HEK293 (cell line): ENCODE data around the gene CRY1.

Source experiments
- BCL11B ChIP-seq: fragments of 450-650 bp; formaldehyde crosslinking; IDR thresholded peaks from 2 replicates; pipeline ENCODE4 v1.5.1; 2016; ENCODE audit warnings: low read depth, missing biosample characterization, missing genetic modification characterization
- GLIS2 ChIP-seq: fragments of 450-650 bp; formaldehyde crosslinking; IDR thresholded peaks from 2 replicates; pipeline ENCODE4 v1.5.1; 2016; ENCODE audit warnings: missing biosample characterization, missing genetic modification characterization
- KLF7 ChIP-seq: fragments of 450-650 bp; formaldehyde crosslinking; IDR thresholded peaks from 2 replicates; pipeline ENCODE4 v1.5.1; 2016; ENCODE audit warnings: missing biosample characterization, missing genetic modification characterization, borderline replicate concordance
- REST ChIP-seq: fragments of 450-650 bp; formaldehyde crosslinking; IDR thresholded peaks from 2 replicates; pipeline ENCODE4 v1.5.1; 2016; ENCODE audit warnings: missing biosample characterization, missing genetic modification characterization
- SCRT1 ChIP-seq: fragments of 450-650 bp; formaldehyde crosslinking; IDR thresholded peaks from 2 replicates; pipeline ENCODE4 v1.5.1; 2016; ENCODE audit warnings: missing biosample characterization, missing genetic modification characterization, borderline replicate concordance
- SP2 ChIP-seq: fragments of 450-650 bp; formaldehyde crosslinking; IDR thresholded peaks from 2 replicates; pipeline ENCODE4 v1.5.1; 2016; ENCODE audit warnings: missing biosample characterization, missing genetic modification characterization
- YY2 ChIP-seq: fragments of 450-650 bp; formaldehyde crosslinking; IDR thresholded peaks from 2 replicates; pipeline ENCODE4 v1.5.1; 2016; ENCODE audit warnings: missing biosample characterization, missing genetic modification characterization
- ZBTB21 ChIP-seq: fragments of 450-650 bp; formaldehyde crosslinking; IDR thresholded peaks from 2 replicates; pipeline ENCODE4 v1.5.1; 2017; ENCODE audit warnings: missing biosample characterization, missing genetic modification characterization
- ZFP3 ChIP-seq: fragments of 450-650 bp; formaldehyde crosslinking; IDR thresholded peaks from 2 replicates; pipeline ENCODE4 v1.5.1; 2016; ENCODE audit warnings: low read depth, missing biosample characterization, missing genetic modification characterization
- ZFP37 ChIP-seq: fragments of 450-650 bp; formaldehyde crosslinking; IDR thresholded peaks from 2 replicates; pipeline ENCODE4 v1.5.1; 2016; ENCODE audit warnings: missing biosample characterization, missing genetic modification characterization
- ZNF112 ChIP-seq: fragments of 450-650 bp; formaldehyde crosslinking; IDR thresholded peaks from 2 replicates; pipeline ENCODE4 v1.5.0; 2017; ENCODE audit warnings: missing biosample characterization, missing genetic modification characterization
- ZNF174 ChIP-seq: fragments of 450-650 bp; formaldehyde crosslinking; IDR thresholded peaks from 2 replicates; pipeline ENCODE4 v1.5.0; 2017; ENCODE audit warnings: missing biosample characterization, mild to moderate bottlenecking, missing genetic modification characterization
- ZNF19 ChIP-seq: fragments of 450-650 bp; formaldehyde crosslinking; IDR thresholded peaks from 2 replicates; pipeline ENCODE4; 2016; ENCODE audit warnings: missing biosample characterization, missing genetic modification characterization, low read depth
- ZNF2 ChIP-seq: fragments of 450-650 bp; formaldehyde crosslinking; IDR thresholded peaks from 2 replicates; pipeline ENCODE4 v1.5.1; 2016; ENCODE audit warnings: missing biosample characterization, missing genetic modification characterization
- ZNF211 ChIP-seq: fragments of 450-650 bp; formaldehyde crosslinking; IDR thresholded peaks from 2 replicates; pipeline ENCODE4 v1.5.1; 2016; ENCODE audit warnings: low read depth, missing biosample characterization, missing genetic modification characterization
- ZNF24 ChIP-seq: fragments of 450-650 bp; formaldehyde crosslinking; IDR thresholded peaks from 2 replicates; pipeline ENCODE4 v1.5.1; 2016; ENCODE audit warnings: missing biosample characterization, missing genetic modification characterization
- ZNF302 ChIP-seq: fragments of 450-650 bp; formaldehyde crosslinking; IDR thresholded peaks from 2 replicates; pipeline ENCODE4 v1.5.1; 2016; ENCODE audit warnings: missing biosample characterization, missing genetic modification characterization, low read depth
- ZNF335 ChIP-seq: fragments of 450-650 bp; formaldehyde crosslinking; conservative IDR thresholded peaks from 2 replicates; pipeline ENCODE4 v1.5.1; 2016; ENCODE audit warnings: missing biosample characterization, missing genetic modification characterization
- ZNF488 ChIP-seq: fragments of 450-650 bp; formaldehyde crosslinking; IDR thresholded peaks from 2 replicates; pipeline ENCODE4 v1.5.1; 2016; ENCODE audit warnings: missing biosample characterization, missing genetic modification characterization
- ZNF561 ChIP-seq: fragments of 450-650 bp; IDR thresholded peaks from 2 replicates; pipeline ENCODE4 v1.5.1; 2018; ENCODE audit warnings: missing biosample characterization, missing genetic modification characterization, borderline replicate concordance
- ZNF621 ChIP-seq: fragments of 450-650 bp; formaldehyde crosslinking; IDR thresholded peaks from 2 replicates; pipeline ENCODE4 v1.5.1; 2017; ENCODE audit warnings: missing biosample characterization, missing genetic modification characterization
- ZNF658 ChIP-seq: fragments of 450-650 bp; formaldehyde crosslinking; IDR thresholded peaks from 2 replicates; pipeline ENCODE4; 2016; ENCODE audit warnings: missing biosample characterization, missing genetic modification characterization
- ZNF660 ChIP-seq: fragments of 450-650 bp; IDR thresholded peaks from 2 replicates; pipeline ENCODE4 v1.5.1; 2018; ENCODE audit warnings: missing biosample characterization, mild to moderate bottlenecking, missing genetic modification characterization
- ZNF704 ChIP-seq: fragments of 450-650 bp; formaldehyde crosslinking; IDR thresholded peaks from 2 replicates; pipeline ENCODE4 v1.5.1; 2016; ENCODE audit warnings: missing biosample characterization, missing genetic modification characterization
- ZNF837 ChIP-seq: fragments of 450-650 bp; formaldehyde crosslinking; IDR thresholded peaks from 2 replicates; pipeline ENCODE4 v1.5.1; 2016; ENCODE audit warnings: missing biosample characterization, missing genetic modification characterization
- ZSCAN30 ChIP-seq: fragments of 450-650 bp; IDR thresholded peaks from 2 replicates; pipeline ENCODE4 v1.5.1; 2018; ENCODE audit warnings: missing biosample characterization, mild to moderate bottlenecking, missing genetic modification characterization, moderate library complexity
- ZXDB ChIP-seq: fragments of 450-650 bp; formaldehyde crosslinking; IDR thresholded peaks from 2 replicates; pipeline ENCODE4 v1.5.1; 2016; ENCODE audit warnings: missing biosample characterization, missing genetic modification characterization
- TF ChIP-seq, protein P1 (sequence below): fragments of 450-650 bp; formaldehyde crosslinking; IDR thresholded peaks from 2 replicates; pipeline ENCODE4 v1.5.1; 2016; ENCODE audit warnings: missing biosample characterization, missing genetic modification characterization
- TF ChIP-seq, protein P2 (sequence below): fragments of 450-650 bp; formaldehyde crosslinking; IDR thresholded peaks from 2 replicates; pipeline ENCODE4 v1.5.1; 2016; ENCODE audit warnings: missing biosample characterization, missing genetic modification characterization
- TF ChIP-seq, protein P3 (sequence below): fragments of 450-650 bp; formaldehyde crosslinking; IDR thresholded peaks from 2 replicates; pipeline ENCODE4 v1.5.1; 2017; ENCODE audit warnings: missing biosample characterization, missing genetic modification characterization
- TF ChIP-seq, protein P4 (sequence below): fragments of 450-650 bp; formaldehyde crosslinking; IDR thresholded peaks from 2 replicates; pipeline ENCODE4 v1.5.1; 2017; ENCODE audit warnings: missing biosample characterization, missing genetic modification characterization

The CRY1 gene

DNA sequence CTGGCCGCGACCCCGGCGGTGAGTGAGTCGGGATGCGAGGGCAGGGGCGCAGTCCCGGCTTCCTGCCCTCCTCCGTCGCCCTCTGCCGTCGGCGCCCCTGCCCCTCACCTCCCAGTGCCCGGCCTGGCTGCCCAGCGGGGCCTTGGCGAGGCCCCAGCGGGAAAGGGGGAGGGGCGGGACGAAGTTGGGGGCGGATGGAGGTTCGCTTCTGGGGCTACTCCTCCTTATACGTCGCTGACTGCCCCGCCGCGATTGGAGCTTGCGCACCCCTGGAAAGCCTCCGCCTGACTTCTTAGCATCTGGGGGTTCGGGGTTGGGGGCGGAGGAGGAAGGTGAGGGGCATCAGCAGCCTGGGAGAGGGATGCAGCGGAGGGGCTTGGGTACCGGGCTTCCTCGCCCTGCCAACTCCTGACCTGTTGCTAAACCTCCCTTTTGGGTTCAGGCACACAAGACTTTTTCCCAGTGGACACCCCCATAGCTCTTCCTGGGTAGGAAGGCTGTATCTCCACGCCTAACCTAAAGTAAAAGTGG, 137.2 kb downstream of the CRY1 start (continued):
- TF ChIP-seq REST (tag by site-specific recombination) (no peak), ZNF704 (tag by site-specific recombination) (no peak), YY2 (tag by site-specific recombination) (0 out of 2 replicates have a peak, but pooled peaks have one; percentile 10), ZXDB (tag by site-specific recombination) (0 out of 2 replicates have a peak, but pooled peaks have one; percentile 7), SP2 (tag by site-specific recombination) (no peak), ZNF335 (tag by site-specific recombination) (peak; percentile 92), KLF7 (tag by site-specific recombination) (no peak), ZNF112 (tag by site-specific recombination) (no peak), ZNF19 (tag by site-specific recombination) (no peak), ZNF660 (no peak), GLIS2 (tag by site-specific recombination) (peak; percentile 83), ZNF488 (tag by site-specific recombination) (no peak), ZNF658 (no peak), ZNF211 (tag by site-specific recombination) (no peak), ZNF24 (tag by site-specific recombination) (no peak), ZNF302 (tag by site-specific recombination) (no peak), ZNF621 (tag by site-specific recombination) (no peak), ZSCAN30 (tag by site-specific recombination) (no peak), ZNF561 (tag by site-specific recombination) (peak; percentile 92; the same call in 1 of the 2 replicates), ZBTB21 (tag by site-specific recombination) (no peak), SCRT1 (tag by site-specific recombination) (peak; percentile 85), ZNF174 (tag by site-specific recombination) (no peak), ZNF837 (tag by site-specific recombination) (no peak), ZFP3 (tag by site-specific recombination) (no peak), ZNF2 (tag by site-specific recombination) (no peak), ZFP37 (tag by site-specific recombination) (no peak; the same call in 1 of the 2 replicates), BCL11B (no peak)
- TF ChIP-seq, protein P1, sequence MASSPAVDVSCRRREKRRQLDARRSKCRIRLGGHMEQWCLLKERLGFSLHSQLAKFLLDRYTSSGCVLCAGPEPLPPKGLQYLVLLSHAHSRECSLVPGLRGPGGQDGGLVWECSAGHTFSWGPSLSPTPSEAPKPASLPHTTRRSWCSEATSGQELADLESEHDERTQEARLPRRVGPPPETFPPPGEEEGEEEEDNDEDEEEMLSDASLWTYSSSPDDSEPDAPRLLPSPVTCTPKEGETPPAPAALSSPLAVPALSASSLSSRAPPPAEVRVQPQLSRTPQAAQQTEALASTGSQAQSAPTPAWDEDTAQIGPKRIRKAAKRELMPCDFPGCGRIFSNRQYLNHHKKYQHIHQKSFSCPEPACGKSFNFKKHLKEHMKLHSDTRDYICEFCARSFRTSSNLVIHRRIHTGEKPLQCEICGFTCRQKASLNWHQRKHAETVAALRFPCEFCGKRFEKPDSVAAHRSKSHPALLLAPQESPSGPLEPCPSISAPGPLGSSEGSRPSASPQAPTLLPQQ (tag by site-specific recombination) = peak; percentile 77
- TF ChIP-seq, protein P2, sequence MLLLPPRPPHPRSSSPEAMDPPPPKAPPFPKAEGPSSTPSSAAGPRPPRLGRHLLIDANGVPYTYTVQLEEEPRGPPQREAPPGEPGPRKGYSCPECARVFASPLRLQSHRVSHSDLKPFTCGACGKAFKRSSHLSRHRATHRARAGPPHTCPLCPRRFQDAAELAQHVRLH (tag by site-specific recombination) = no peak
- TF ChIP-seq, protein P3, sequence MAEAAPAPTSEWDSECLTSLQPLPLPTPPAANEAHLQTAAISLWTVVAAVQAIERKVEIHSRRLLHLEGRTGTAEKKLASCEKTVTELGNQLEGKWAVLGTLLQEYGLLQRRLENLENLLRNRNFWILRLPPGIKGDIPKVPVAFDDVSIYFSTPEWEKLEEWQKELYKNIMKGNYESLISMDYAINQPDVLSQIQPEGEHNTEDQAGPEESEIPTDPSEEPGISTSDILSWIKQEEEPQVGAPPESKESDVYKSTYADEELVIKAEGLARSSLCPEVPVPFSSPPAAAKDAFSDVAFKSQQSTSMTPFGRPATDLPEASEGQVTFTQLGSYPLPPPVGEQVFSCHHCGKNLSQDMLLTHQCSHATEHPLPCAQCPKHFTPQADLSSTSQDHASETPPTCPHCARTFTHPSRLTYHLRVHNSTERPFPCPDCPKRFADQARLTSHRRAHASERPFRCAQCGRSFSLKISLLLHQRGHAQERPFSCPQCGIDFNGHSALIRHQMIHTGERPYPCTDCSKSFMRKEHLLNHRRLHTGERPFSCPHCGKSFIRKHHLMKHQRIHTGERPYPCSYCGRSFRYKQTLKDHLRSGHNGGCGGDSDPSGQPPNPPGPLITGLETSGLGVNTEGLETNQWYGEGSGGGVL (tag by site-specific recombination) = no peak; the same call in 1 of the 2 replicates
- TF ChIP-seq, protein P4, sequence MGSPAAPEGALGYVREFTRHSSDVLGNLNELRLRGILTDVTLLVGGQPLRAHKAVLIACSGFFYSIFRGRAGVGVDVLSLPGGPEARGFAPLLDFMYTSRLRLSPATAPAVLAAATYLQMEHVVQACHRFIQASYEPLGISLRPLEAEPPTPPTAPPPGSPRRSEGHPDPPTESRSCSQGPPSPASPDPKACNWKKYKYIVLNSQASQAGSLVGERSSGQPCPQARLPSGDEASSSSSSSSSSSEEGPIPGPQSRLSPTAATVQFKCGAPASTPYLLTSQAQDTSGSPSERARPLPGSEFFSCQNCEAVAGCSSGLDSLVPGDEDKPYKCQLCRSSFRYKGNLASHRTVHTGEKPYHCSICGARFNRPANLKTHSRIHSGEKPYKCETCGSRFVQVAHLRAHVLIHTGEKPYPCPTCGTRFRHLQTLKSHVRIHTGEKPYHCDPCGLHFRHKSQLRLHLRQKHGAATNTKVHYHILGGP (tag by site-specific recombination) = no peak
